H1 (cell line): ENCODE results near the gene BDP1.
"Not testable (repeated sequence)": the region's sequence is repeated elsewhere in the genome, so short reads cannot be mapped to it uniquely, and the experiment has no call there.

Experiments used
- CHD2 ChIP-seq: IDR thresholded peaks from 2 replicates; pipeline ENCODE4 v1.6.1; 2012; ENCODE audit warnings: low read length, improper control_type of control experiment
- CTCF ChIP-seq, 3 experiments: IDR thresholded peaks; 1 replicate in 2 of 3; 2 replicates in 1 of 3; pipeline versions ENCODE4 v1.5.1 to v1.6.1; 2011; ENCODE audit warnings: low read length in 3 of 3, mild to moderate bottlenecking in 3 of 3, inconsistent platforms in 2 of 3, low read depth in 1 of 3, moderate library complexity in 1 of 3; ENCODE audit not compliant: insufficient read depth in 1 of 3; ENCODE audit errors: control extremely low read depth in 1 of 3
- POLR2A ChIP-seq, 2 experiments: IDR thresholded peaks; 1 replicate in 1 of 2; 2 replicates in 1 of 2; pipeline ENCODE4 v1.6.1; 2011; ENCODE audit warnings: low read depth in 2 of 2, low read length in 2 of 2, mild to moderate bottlenecking in 2 of 2; ENCODE audit errors: control extremely low read depth in 1 of 2
- RNF2 ChIP-seq: fragments of 200-900, 300-1000 bp; sonication (generic); IDR thresholded peaks from 2 replicates; pipeline ENCODE4 v1.7.1; 2016; ENCODE audit warnings: borderline replicate concordance, low read depth, mild to moderate bottlenecking, antibody characterized with exemption, low read length; ENCODE audit not compliant: poor library complexity, severe bottlenecking; ENCODE audit errors: missing control alignments
- SIX5 ChIP-seq: IDR thresholded peaks from 2 replicates; pipeline ENCODE4 v1.6.1; 2011; ENCODE audit warnings: mild to moderate bottlenecking, low read depth, low read length
- TAF1 ChIP-seq: IDR thresholded peaks from 2 replicates; pipeline ENCODE4 v1.6.1; 2011; ENCODE audit warnings: mild to moderate bottlenecking, low read depth, low read length
- TEAD4 ChIP-seq: IDR thresholded peaks from 2 replicates; pipeline ENCODE4 v1.6.1; 2012; ENCODE audit warnings: low read depth, low read length, inconsistent platforms, mixed read lengths

- TF ChIP-seq CHD2; SIX5; CTCF (IDR thresholded peaks at IDR 0.05; ENCODE audit: control extremely low read depth in 1 of 3, insufficient read depth in 1 of 3, low read depth in 1 of 3, low read length in 3 of 3); POLR2A (IDR thresholded peaks at IDR 0.05; ENCODE audit: control extremely low read depth in 1 of 2, low read depth in 2 of 2, low read length in 2 of 2); TAF1; TEAD4; RNF2: not testable (repeated sequence)
These were observed 13.9 kb upstream of the BDP1 start for GRCh38 chr5:71441564-71441963.
